GM23248 (cell line): ENCODE measurements around the gene UBTD1. TPM values are rescaled to one million over a fixed set of nuclear protein-coding genes. Genes with fewer than 3 reads are reported as not detected.

ENCODE experiments used
- DNase-seq: peaks from one replicate; pipeline ENCODE4 v3.0.0-alpha.2; 2015
- H2AFZ ChIP-seq: fragments of 200-600 bp; sonication (generic); 2 replicates; pipeline ENCODE4 v1.6.1; 2016; ENCODE audit warnings: antibody characterized with exemption
- H3F3A ChIP-seq: fragments of 200-600 bp; sonication (generic); 2 replicates; pipeline ENCODE4 v1.6.1; 2016; ENCODE audit warnings: mild to moderate bottlenecking, antibody characterized with exemption, mixed run types; ENCODE audit not compliant: insufficient read depth
- H3K27ac ChIP-seq: fragments of 200-600 bp; sonication (generic); 2 replicates; pipeline ENCODE4 v1.5.1; 2016; ENCODE audit warnings: mild to moderate bottlenecking
- H3K27me3 ChIP-seq: fragments of 200-600 bp; sonication (generic); replicated peaks from 2 replicates; pipeline ENCODE4 v1.6.1; 2016; ENCODE audit warnings: mild to moderate bottlenecking; ENCODE audit not compliant: insufficient read depth
- H3K36me3 ChIP-seq: fragments of 200-600 bp; sonication (generic); 2 replicates; pipeline ENCODE4 v1.6.1; 2016; ENCODE audit warnings: low read depth, mild to moderate bottlenecking
- H3K4me1 ChIP-seq: fragments of 200-600 bp; sonication (generic); 2 replicates; pipeline ENCODE4 v1.6.1; 2016; ENCODE audit warnings: mild to moderate bottlenecking; ENCODE audit not compliant: insufficient read depth
- H3K4me2 ChIP-seq: fragments of 200-600 bp; sonication (generic); one replicate; pipeline ENCODE4 v1.6.1; 2016; ENCODE audit warnings: mild to moderate bottlenecking; ENCODE audit not compliant: unreplicated experiment
- H3K4me3 ChIP-seq: fragments of 200-600 bp; sonication (generic); 2 replicates; pipeline ENCODE4 v1.5.1; 2016; ENCODE audit warnings: mild to moderate bottlenecking
- H3K79me2 ChIP-seq: fragments of 200-600 bp; sonication (generic); 2 replicates; pipeline ENCODE4 v1.6.1; 2016; ENCODE audit warnings: mild to moderate bottlenecking; ENCODE audit not compliant: insufficient read depth
- H3K9ac ChIP-seq: fragments of 200-600 bp; sonication (generic); 2 replicates; pipeline ENCODE4 v1.6.1; 2016; ENCODE audit warnings: mild to moderate bottlenecking
- H3K9me2 ChIP-seq: fragments of 200-600 bp; sonication (generic); 2 replicates; pipeline ENCODE4 v1.6.1; 2016; ENCODE audit warnings: mixed run types, mild to moderate bottlenecking, moderate library complexity; ENCODE audit not compliant: insufficient read depth
- H3K9me3 ChIP-seq: fragments of 200-600 bp; sonication (generic); one replicate; pipeline ENCODE4 v1.6.1; 2017; ENCODE audit warnings: low read depth
- H4K20me1 ChIP-seq: fragments of 200-600 bp; sonication (generic); 2 replicates; pipeline ENCODE4 v1.6.0; 2016; ENCODE audit not compliant: insufficient read depth
- EZH2 ChIP-seq: fragments of 200-600 bp; sonication (generic); IDR thresholded peaks from 2 replicates; pipeline ENCODE4 v1.6.1; 2018; ENCODE audit warnings: antibody characterized with exemption, mild to moderate bottlenecking; ENCODE audit not compliant: insufficient read depth, poor library complexity, severe bottlenecking
- EZH2phosphoT487 ChIP-seq: fragments of 200-600 bp; sonication (generic); IDR thresholded peaks from 2 replicates; pipeline ENCODE4 v1.6.1; 2018; ENCODE audit warnings: antibody characterized with exemption, moderate library complexity, mild to moderate bottlenecking, low read depth; ENCODE audit not compliant: insufficient read depth
- WGBS, 2 experiments: methylation state at CpG; one replicate each; pipeline ENCODE4 v1.1.6; 2015 to 2017; ENCODE audit warnings: low lambda C conversion rate in 2 of 2, low coverage in 1 of 2; ENCODE audit errors: missing lambda C conversion rate in 2 of 2; 5-methylcytosine and 5-hydroxymethylcytosine counted together
- in situ Hi-C: fragments of 300-500 bp; cut with MboI; formaldehyde crosslinking; loops from 2 replicates; pipeline ENCODE4 v1.15.0; 2020
- polyA plus RNA-seq: library from polyadenylated mRNA; unstranded; fragments of >200 nt; fragmentation: Nextera tagmentation; extraction: Ambion mirVana; gene quantifications from 2 replicates; pipeline ENCODE4 v1.2.1, GENCODE V29; 2016
- total RNA-seq: library from RNA; depleted of rRNA; stranded (reverse); fragments of >200 nt; shearing (Covaris generic); gene quantifications from 2 replicates; pipeline ENCODE4 v1.2.3, GENCODE V29; 2014

UBTD1 gene
- total and polyA plus RNA-seq, 2 experiments from 2014 or later = 20.8 to 27.2 TPM

- 64 to 66% methylated on average over 9 of the region's 9 CpGs for WGBS, 2 experiments
- Histone ChIP-seq H4K20me1 (no peaks in the 10 kb centered on the region), H3K4me3 (no peak overlapping the region), H3K9ac (no peak overlapping the region), H3K4me1 (peaks cover 14% of the 10 kb centered on the region), H3K4me2 (no peak overlapping the region), H2AFZ (no peak overlapping the region), H3K27ac (no peak overlapping the region), H3K9me2 (no peaks in the 10 kb centered on the region), H3K36me3 (no peaks in the 10 kb centered on the region), H3K9me3 (no peaks in the 10 kb centered on the region), H3K27me3 (no peaks in the 10 kb centered on the region), H3K79me2 (no peaks in the 10 kb centered on the region), H3F3A (no peaks in the 10 kb centered on the region)
- TF ChIP-seq EZH2 (no peak), EZH2phosphoT487 (no peak)
- in situ Hi-C loops = no loop called here
- no peak for DNase-seq
Observed at GRCh38 chr10:97577701-97578100, 79.0 kb downstream of the UBTD1 start.

DNA sequence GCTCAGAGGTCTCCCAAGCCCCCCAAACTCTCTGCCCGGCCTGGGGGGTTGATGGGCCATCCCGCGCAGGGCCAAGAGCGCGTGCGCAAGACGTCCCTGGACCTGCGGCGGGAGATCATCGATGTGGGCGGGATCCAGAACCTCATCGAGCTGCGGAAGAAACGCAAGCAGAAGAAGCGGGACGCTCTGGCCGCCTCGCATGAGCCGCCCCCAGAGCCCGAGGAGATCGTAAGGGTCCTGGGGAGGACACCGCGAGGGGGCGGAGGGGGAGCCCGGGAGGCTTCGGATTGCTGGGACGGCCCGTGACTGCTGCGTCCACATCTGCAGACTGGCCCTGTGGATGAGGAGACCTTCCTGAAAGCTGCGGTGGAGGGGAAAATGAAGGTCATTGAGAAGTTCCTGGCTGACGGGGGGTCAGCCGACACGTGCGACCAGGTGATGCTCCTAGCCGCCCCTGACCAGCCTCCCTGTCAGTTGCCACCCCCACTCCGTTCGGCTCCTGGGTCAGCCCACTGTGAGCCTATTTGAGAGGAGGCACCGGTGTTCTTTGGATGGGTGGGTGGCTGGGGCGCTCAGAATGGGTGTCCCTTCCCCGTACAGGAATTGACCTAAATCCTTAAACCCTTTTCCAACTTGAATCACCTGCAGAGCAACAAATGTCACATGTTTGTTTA is 79.6 kb downstream of the UBTD1 start:
- no peak overlapping the region for H3K4me3 ChIP-seq
- no peaks in the 10 kb centered on the region for H3K27me3 ChIP-seq
- H3F3A ChIP-seq = no peaks in the 10 kb centered on the region
- H3K4me1 ChIP-seq = peaks cover 14% of the 10 kb centered on the region
- 88 to 90% methylated on average over 37 to 40 of the region's 40 CpGs for WGBS, 2 experiments
- H3K4me2 ChIP-seq = no peak overlapping the region
- H4K20me1 ChIP-seq = no peaks in the 10 kb centered on the region
- no peaks in the 10 kb centered on the region for H3K9me2 ChIP-seq
- no peak overlapping the region for H3K27ac ChIP-seq
- no peaks in the 10 kb centered on the region for H3K79me2 ChIP-seq
- TF ChIP-seq EZH2phosphoT487 = no peak
- no peak for TF ChIP-seq EZH2
- H3K36me3 ChIP-seq = no peaks in the 10 kb centered on the region
- no peak overlapping the region for H3K9ac ChIP-seq
- no peak overlapping the region for H2AFZ ChIP-seq
- H3K9me3 ChIP-seq = no peaks in the 10 kb centered on the region
- in situ Hi-C loops = no loop called here
- no peak for DNase-seq

- Histone ChIP-seq H2AFZ (no peak overlapping the region), H3K27me3 (no peaks in the 10 kb centered on the region), H3K4me3 (no peak overlapping the region), H3F3A (no peaks in the 10 kb centered on the region), H4K20me1 (no peaks in the 10 kb centered on the region), H3K36me3 (no peaks in the 10 kb centered on the region), H3K4me2 (no peak overlapping the region), H3K9me2 (no peaks in the 10 kb centered on the region), H3K79me2 (no peaks in the 10 kb centered on the region), H3K9me3 (no peaks in the 10 kb centered on the region), H3K4me1 (peaks cover 4% of the 10 kb centered on the region; the same call in 1 of the 2 replicates), H3K9ac (no peak overlapping the region), H3K27ac (no peak overlapping the region)
- WGBS, 2 experiments = 74 to 80% methylated on average over 9 of the region's 9 CpGs
- in situ Hi-C loops = no loop called here
- TF ChIP-seq EZH2 (no peak), EZH2phosphoT487 (no peak)
- no peak for DNase-seq
Observed at GRCh38 chr10:97580421-97581367, 82.0 kb downstream of the UBTD1 start.

DNA sequence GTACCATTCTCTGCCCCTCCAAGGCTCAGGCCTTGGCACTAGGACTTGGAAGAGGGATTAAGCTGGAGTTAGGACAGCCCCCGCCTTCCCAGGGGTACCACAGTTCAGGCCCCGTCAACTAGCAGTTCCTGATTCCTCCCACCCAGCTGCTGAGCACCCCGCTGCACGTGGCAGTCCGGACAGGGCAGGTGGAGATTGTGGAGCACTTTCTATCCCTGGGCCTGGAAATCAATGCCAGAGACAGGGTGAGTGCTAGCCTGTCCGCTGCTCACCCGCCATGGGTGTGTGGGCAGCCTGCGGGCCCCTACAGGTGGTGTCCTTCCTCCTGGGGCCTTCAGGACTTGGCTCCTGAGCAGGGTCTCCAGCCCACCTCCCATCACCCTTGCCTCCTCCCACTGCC is 83.4 kb downstream of the UBTD1 start:
- H3K4me3 ChIP-seq = no peak overlapping the region
- TF ChIP-seq EZH2 (no peak), EZH2phosphoT487 (no peak)
- no peaks in the 10 kb centered on the region for H3K9me2 ChIP-seq
- in situ Hi-C loops = no loop called here
- no peak for DNase-seq
- H3K36me3 ChIP-seq = no peaks in the 10 kb centered on the region
- no peak overlapping the region for H2AFZ ChIP-seq
- peaks cover 4% of the 10 kb centered on the region; the same call in 1 of the 2 replicates for H3K4me1 ChIP-seq
- H3K27me3 ChIP-seq = no peaks in the 10 kb centered on the region
- H3K27ac ChIP-seq = no peak overlapping the region
- WGBS, 2 experiments = 93 to 97% methylated on average over 6 to 8 of the region's 8 CpGs
- H3K79me2 ChIP-seq = no peaks in the 10 kb centered on the region
- no peaks in the 10 kb centered on the region for H4K20me1 ChIP-seq
- no peaks in the 10 kb centered on the region for H3F3A ChIP-seq
- no peak overlapping the region for H3K9ac ChIP-seq
- H3K4me2 ChIP-seq = no peak overlapping the region
- no peaks in the 10 kb centered on the region for H3K9me3 ChIP-seq
